HFF-Myc (cell line): ENCODE measurements around the gene PHKB.
"Not testable (repeated sequence)": the region's sequence is repeated elsewhere in the genome, so short reads cannot be mapped to it uniquely, and the experiment has no call there.

Experiments used
- DNase-seq: peaks from one replicate; pipeline ENCODE4 v3.0.0-alpha.2; 2011; ENCODE audit warnings: low read depth; ENCODE audit errors: extremely low read depth
- H3K4me3 ChIP-seq: replicated peaks from 2 replicates; pipeline ENCODE4 v1.5.1; 2011; ENCODE audit warnings: low read depth, mild to moderate bottlenecking, control low read depth, low read length
- TF ChIP-seq, protein P1 (sequence below): IDR thresholded peaks from 2 replicates; pipeline ENCODE4 v1.5.1; 2012; ENCODE audit warnings: mild to moderate bottlenecking, low read depth, low read length, control low read depth; ENCODE audit errors: missing control alignments

Gene PHKB

GRCh38 chr16:47463771-47464624 lies 2.9 kb downstream of the PHKB start:
- no peak for DNase-seq
- H3K4me3 ChIP-seq, result no peak overlapping the region
- TF ChIP-seq, protein P1, sequence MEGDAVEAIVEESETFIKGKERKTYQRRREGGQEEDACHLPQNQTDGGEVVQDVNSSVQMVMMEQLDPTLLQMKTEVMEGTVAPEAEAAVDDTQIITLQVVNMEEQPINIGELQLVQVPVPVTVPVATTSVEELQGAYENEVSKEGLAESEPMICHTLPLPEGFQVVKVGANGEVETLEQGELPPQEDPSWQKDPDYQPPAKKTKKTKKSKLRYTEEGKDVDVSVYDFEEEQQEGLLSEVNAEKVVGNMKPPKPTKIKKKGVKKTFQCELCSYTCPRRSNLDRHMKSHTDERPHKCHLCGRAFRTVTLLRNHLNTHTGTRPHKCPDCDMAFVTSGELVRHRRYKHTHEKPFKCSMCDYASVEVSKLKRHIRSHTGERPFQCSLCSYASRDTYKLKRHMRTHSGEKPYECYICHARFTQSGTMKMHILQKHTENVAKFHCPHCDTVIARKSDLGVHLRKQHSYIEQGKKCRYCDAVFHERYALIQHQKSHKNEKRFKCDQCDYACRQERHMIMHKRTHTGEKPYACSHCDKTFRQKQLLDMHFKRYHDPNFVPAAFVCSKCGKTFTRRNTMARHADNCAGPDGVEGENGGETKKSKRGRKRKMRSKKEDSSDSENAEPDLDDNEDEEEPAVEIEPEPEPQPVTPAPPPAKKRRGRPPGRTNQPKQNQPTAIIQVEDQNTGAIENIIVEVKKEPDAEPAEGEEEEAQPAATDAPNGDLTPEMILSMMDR, result no peak

DNA sequence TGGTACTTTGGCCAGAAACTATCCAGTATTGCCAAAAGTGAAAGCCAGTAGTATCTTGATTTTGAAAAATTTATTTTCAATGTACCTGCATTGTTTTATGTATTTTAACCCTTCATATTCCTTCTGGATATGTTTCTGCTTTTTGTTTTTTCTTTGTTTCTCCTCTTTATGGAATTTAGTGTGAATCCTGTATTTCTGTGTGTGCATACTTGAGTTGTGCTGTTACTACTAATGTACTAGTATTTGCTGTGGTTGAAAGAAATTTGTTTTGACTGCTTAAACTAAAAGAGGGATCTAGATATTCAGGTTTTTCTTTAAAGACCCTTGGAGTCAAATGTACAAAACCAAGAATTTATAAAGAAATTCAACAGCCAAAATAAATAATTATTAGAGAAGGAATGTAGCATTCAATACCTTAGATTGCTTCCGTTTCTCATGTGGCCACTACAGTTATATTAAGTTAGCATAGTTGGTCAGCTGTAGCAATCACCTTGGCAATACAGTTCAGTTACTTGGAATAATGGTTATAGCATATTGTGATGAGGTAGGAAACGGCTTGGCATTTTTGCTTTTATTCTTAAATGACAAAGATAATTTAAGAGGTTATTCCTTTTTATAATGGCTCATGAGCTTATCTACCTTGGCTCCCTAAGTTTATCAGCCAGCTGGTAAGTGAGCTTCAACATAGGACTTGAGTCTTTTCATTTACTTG lies 4.9 kb downstream of the PHKB start:
- TF ChIP-seq, protein P1, result no peak
- no peak for DNase-seq
- H3K4me3 ChIP-seq, result no peak overlapping the region

- TF ChIP-seq, protein P1, result no peak
- DNase-seq, result no peak
- no peak overlapping the region for H3K4me3 ChIP-seq
Observed at GRCh38 chr16:47467501-47467900, 6.4 kb downstream of the PHKB start.

DNA sequence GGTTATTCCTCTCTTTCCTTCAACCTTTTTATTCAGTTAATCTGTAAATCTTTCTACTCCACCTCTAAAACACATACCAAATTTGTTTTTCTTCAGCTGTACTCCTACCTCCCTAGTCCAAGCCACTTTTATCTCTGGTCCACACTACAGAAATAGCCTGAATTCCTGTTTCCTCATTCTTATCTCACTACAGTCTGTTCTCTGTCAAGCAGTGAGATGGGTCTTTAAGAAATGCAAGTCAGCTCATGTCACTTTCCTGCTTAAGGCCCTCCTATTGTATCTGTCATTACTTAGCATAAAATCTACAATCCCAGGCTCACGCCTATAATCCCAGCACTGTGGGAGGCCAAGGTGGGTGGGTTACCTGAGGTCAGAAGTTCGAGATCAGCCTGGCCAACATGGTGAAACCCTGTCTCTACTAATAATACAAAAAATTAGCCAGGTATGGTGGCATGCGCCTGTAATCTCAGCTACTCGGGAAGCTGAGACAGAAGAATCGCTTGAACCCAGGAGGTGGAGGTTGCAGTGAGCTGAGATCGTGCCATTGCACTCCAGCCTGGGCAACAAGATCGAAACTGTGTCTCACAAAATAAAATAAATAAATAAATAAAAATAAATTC lies 7.0 kb downstream of the PHKB start:
- H3K4me3 ChIP-seq, DNase-seq: not testable (repeated sequence)

DNA sequence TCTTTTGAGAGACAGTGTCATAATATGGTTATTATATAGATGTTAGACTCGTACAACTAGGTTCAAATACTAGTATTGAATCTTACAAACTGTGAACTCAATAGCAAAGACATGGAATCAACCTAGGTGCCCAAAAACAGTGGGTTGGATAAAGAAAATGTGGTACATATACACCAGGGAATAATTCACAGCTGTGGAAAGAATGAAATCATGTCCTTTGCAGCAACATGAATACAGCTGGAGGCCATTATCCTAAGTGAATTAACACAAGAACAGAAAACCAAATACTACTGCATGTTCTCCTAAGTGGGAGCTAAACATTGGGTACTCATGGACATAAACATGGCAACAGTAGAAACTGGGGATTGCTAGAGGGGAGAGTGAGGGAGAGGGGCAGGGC lies 8.1 kb downstream of the PHKB start:
- no peak for DNase-seq
- H3K4me3 ChIP-seq, result no peak overlapping the region
- TF ChIP-seq, protein P1, result no peak

- H3K4me3 ChIP-seq, result no peak overlapping the region
- DNase-seq, result no peak
- TF ChIP-seq, protein P1, result no peak
Observed at GRCh38 chr16:47470211-47470610, 9.1 kb downstream of the PHKB start.

GRCh38 chr16:47470810-47471209 lies 9.7 kb downstream of the PHKB start:
- no peak for DNase-seq
- no peak overlapping the region for H3K4me3 ChIP-seq
- TF ChIP-seq, protein P1, result no peak

DNA sequence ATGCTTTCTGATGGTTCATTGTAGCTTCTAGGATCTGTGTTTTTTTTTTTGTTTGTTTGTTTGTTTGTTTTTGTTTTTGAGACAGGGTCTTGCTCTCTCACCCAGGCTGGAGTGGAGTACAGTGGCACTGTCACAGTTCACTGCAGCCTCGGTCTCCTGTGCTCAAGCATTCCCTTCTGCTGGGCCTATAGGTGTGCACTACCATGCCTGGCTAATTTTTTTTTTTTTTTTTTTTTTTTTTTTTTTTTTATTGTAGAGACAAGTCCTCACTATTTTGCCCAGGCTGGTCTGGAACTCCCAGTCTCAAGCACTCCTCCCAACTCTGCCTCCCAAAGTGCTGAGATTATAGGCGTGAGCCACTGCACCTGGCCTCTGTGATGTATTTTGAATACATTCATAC lies 11.9 kb downstream of the PHKB start:
- not testable (repeated sequence) for H3K4me3 ChIP-seq

More for the DNA sequence above, 11.9 kb downstream of the PHKB start:
- DNase-seq, result not testable (repeated sequence)
